Hematopoietic multipotent progenitor cell (in vitro differentiated cells): Measurements from ENCODE around the gene MYD88. TPM values are rescaled to one million over a fixed set of nuclear protein-coding genes. Genes with fewer than 3 reads are reported as not detected.
"Not testable (repeated sequence)": the region's sequence is repeated elsewhere in the genome, so short reads cannot be mapped to it uniquely, and the experiment has no call there.

Experiments used
- DNase-seq, 3 donors: peaks; one replicate each; pipeline ENCODE4 v3.0.0-alpha.2; 2011 to 2015; ENCODE audit warnings: low read depth in 2 of 3, low spot score in 2 of 3
- small RNA-seq: library from RNA; depleted of rRNA; stranded (forward); fragments of <200 nt; gene quantifications from one replicate; pipeline ENCODE3, GENCODE V24; 2012
- total RNA-seq: library from RNA; depleted of rRNA; stranded (reverse); fragments of >200 nt; gene quantifications from one replicate; pipeline ENCODE4 v1.2.3, GENCODE V29; 2012

MYD88 gene
- total RNA-seq, 1 donor = 27.5 TPM

GRCh38 chr3:38160704-38161103 is 22.2 kb downstream of the MYD88 start:
- DNase-seq = not testable (repeated sequence)

GRCh38 chr3:38163117-38163840 is 24.8 kb downstream of the MYD88 start:
- DNase-seq = peak in 2 of 3 donors; percentile 32 to 56

DNA sequence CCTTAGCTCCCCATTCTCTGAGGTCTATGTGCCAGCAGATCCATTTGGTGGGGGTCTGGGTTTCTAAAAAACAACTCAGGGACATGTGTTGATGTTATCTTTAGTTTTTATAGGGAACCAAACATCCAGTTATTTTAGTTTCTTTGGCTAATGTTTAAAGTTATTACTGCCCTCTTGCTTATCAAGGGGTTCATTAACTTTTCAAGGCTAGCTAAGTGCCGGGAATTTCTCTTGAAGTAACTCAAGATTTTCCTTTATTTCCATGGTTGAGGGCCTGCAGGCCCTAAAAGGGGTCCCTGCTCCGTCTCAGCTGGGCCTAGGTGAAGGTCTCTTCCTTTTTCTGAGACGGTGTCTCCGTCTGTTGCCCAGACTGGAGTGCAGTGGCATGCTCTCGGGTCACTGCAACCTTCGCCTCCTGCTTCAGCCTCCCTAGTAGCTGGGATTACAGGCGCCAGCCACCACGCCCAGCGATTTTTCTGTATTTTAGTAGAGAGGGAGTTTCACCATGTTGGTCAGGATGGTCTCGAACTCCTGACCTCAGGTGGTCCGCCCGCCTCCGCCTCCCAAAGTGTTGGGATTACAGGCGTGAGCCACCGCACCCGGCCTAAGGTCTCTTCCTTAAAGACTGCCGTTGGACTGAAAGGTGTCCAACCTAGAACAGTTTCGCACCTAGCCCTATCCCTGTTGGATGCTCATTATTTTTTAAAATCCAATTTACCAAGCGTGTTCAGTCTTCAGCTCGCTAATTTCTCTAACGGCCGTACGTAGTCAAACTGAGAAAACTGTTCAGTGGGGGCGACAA is 25.6 kb downstream of the MYD88 start:
- DNase-seq = no peak

- DNase-seq = no peak
These were observed 26.1 kb downstream of the MYD88 start for GRCh38 chr3:38164643-38164951.

DNA sequence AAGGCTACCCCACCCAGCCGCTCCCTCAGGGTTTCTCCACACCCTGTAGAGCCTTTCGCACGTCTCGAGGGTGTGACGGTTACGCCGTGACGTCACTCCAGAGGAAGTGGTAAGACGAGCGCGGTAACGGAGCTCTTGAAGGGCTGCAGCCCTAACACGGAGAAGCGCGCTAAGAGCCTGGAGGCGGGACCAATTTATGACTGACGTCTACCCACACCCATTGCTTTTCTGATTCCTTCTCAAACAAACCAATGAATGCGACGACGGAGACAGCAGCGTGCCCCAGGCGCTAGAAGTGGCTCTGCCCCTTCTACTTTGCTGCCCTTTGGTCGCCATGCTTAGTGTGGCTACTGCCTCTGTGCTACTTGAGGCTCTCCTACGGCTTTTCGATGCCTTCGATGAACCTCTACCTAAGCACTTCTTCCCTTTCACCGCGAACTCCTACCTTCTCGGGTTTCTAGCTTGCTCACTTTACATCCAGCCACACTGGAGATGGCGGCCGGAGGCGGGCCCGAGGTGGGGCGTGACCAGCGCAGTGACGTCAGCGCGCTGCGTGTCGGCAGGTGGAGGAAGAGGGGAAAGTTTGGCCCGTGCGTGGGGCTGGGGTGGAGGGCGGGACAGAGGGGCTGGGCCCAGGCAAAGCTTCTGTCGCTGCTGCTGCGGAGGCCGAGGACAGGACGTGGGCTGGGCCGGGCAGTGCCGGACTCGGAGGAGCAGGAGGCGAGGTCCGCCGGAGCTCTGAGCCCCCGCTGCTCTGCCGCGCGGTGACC is 26.7 kb downstream of the MYD88 start, which contains the start of gene OXSR1:
Gene OXSR1, plus strand, starts transcription at position 586 of the 770 bp plus-strand sequence. CDS start 340 bp downstream, outside the sequence.
- peak; percentile 98 to 100 (median 100) for DNase-seq

- DNase-seq = peak in 2 of 3 donors; percentile 35 to 36
These were observed 27.4 kb downstream of the MYD88 start for GRCh38 chr3:38165722-38166387.

DNA sequence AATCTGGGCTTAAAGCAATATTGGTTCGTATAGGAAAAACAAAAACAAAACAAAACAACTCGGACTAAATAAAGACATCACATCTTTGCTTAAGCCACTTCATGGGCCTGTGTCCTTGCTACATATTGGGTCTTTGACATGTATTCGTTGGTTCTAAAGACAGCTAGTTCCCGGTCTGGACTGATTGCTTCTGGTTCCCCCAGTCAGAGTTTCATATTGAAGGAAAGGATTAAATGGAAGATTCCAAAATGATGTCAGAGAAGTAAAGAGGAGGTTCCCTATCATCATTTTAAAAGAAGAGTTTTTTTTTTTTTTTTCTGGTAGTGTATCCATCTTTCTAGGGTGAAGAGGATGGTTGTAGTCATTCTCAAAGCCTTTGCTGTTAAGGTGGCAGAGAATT is 29.1 kb downstream of the MYD88 start:
- DNase-seq = no peak

DNA sequence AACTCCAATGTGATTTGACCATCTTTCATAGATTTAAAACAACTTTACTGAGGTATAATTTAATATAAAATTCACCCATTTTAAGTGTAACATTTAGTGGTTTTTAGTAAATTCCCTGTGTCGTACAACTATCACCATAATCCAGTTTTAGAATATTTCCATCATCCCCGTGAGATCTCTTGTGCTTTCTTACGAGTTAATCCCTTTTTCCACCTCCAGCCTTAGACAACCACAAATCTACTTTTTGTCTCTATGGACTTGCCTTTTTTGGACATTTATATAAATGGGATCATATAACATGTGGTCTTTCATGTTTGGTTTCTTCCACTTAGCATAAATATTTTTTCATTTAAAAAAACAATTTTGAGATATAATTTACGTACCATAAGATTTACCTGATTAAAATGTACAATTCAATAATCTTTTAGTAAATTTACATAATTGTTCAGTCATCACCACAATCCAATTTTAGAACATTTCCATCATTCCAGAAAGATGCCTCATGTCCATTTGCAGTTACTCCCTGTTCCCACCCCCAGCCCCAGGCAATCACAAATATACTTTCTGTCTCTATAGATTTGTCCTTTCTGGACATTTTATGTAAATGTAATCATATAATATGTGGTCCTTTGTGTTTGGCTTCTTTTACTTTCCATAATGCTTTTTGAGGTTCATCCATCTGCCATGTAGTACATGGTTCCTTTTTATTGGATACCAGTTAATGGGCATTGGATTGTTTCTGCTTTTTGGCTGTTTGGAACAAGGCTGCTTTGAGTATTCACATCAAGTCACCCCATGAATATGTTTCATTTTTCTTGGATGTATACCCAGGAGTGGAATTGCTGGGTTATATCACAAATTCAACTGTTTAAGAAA is 29.9 kb downstream of the MYD88 start:
- no peak for DNase-seq

DNA sequence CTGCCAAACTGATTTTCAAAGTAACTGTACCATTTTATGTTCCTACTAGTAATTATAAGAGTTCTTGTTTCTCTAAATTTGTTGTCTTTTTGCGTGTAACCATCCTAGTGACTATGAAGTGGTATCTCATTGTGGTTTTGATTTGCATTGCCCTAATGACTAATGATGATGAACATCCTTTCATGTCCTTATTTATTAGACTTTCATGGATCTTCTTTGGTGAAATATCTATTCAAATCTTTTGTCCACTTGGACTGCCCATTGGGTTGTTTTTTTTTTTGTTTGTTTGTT is 30.5 kb downstream of the MYD88 start:
- DNase-seq = no peak

GRCh38 chr3:38170722-38171121 is 32.3 kb downstream of the MYD88 start:
- no peak for DNase-seq

- no peak for DNase-seq
These were observed 33.2 kb downstream of the MYD88 start for GRCh38 chr3:38171622-38172021.

DNA sequence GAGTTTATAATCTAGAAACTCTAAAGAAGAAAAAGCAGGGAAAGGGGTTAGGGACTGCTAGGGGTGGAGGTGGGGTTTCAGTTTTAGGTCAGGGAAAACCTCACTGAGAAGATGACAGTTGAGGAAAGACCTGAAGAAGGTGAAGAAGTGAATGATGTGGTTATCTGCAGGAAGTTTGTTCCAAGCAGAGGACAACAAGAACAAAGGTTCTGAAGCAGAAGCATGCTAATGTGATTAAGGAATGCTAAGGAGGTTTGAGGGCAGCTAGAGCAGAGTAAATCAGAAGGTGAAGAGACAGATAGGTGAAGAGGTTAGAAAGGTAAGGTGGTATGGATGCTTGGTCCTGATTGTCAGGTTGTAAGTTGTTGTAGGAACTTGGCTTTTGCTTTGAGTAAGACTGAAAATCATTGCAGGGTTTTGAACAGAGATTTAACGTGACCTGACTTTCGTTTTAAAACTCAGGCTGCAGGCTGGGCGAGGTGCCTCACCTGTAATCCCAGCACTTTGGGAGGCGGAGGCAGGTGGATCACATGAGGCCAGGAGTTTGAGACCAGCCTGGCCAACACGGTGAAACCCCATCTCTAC is 35.5 kb downstream of the MYD88 start:
- no peak for DNase-seq

DNA sequence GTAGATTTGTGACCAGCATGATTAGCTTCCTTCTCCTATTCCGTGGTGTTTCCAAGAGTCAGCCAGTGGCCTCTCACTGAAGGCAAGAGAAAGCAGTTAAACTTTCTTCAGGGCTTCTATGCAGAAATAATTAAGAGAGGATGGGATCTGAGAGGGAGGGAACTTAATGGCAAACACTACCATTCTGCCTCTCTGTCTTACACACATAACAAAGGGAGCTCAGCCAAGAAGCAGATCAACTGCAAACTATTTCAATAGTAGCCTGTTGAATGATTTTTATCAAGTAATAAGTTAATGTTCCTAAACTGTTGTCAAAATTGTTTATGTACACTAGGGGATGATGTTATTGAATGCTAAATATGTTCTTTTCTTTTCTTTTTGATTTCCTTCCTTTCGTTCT is 38.7 kb downstream of the MYD88 start:
- DNase-seq = no peak

DNA sequence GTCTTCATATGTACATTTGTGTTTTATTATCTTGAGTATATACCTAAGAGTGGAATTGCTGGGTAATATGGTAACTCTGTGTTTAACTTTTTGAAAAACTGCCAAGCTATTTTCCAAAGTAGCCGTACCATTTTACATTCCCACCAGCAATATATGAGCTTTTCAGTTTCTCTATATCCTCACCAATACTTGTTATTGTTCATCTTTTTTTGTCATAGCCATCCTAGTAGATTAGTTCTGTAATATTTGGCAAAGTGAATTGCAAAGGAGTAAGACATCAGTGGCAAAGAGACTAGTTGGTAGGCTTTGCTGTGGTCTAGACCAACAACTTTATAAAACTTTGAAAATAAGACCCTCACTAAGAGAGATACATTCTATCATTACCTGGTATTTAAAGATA is 48.3 kb downstream of the MYD88 start:
- DNase-seq = no peak

GRCh38 chr3:38190481-38190881 is 52.0 kb downstream of the MYD88 start:
- DNase-seq = no peak

Small RNA genes within 50 kb of the gene (small RNA-seq; reads per million reads assigned to genes)
- gene RF00019 = not detected

Other genes starting within 250 kb of the MYD88 start
- gene VILL, start 147.9 kb upstream of the MYD88 start, total RNA-seq = 38.5 TPM
- 12.1 TPM for gene PLCD1, start 109.0 kb upstream of the MYD88 start, total RNA-seq
- 0.54 TPM for gene DLEC1, start 99.5 kb upstream of the MYD88 start, total RNA-seq
- gene ACAA1, start 1.5 kb upstream of the MYD88 start, total RNA-seq = 43.1 TPM
- gene OXSR1, start 26.9 kb downstream of the MYD88 start, total RNA-seq = 15.1 TPM
- 0.27 TPM for gene SLC22A13, start 127.2 kb downstream of the MYD88 start, total RNA-seq
- under 0.01 TPM for gene SLC22A14, start 143.6 kb downstream of the MYD88 start, total RNA-seq
- gene XYLB, start 208.1 kb downstream of the MYD88 start, total RNA-seq = 1.9 TPM